Measurements from ENCODE around the gene OBP2B.

OBP2B gene

DNA sequence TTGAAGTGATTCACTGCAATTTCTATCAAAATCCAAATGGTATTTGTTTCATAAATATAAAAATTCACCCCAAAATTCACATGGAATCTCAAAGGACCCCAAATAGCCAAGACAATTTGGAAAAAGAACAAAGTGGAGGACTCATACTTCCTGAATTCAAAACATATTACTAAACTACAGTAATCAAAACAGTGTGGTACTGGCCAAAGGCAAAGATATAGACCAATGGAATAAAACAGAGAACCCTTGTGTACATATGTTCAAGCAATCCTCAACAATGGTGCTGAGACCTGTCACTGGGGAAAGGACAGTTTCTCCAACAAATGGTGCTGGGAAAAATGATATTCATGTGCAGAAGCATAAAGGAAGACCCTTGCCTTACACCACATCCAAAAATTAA, 14.0 kb downstream of the OBP2B start:
- Histone ChIP-seq H3K27me3 (ENCODE audit: control insufficient read depth, insufficient read depth, low read length) (no peaks in the 10 kb centered on the region; the same call in 1 of the 2 replicates), H3K27ac (ENCODE audit: low read depth, low read length) (no peak overlapping the region), H3K36me3 (ENCODE audit: control insufficient read depth, insufficient read depth, low read length) (no peaks in the 10 kb centered on the region), H3K9ac (ENCODE audit: low read depth, low read length) (no peak overlapping the region), H3K9me3 (ENCODE audit: control insufficient read depth, insufficient read depth, low read length) (no peaks in the 10 kb centered on the region), H3K4me1 (ENCODE audit: control insufficient read depth, insufficient read depth, low read length) (no peaks in the 10 kb centered on the region), H3K4me3 (ENCODE audit: low read depth, low read length) (no peak overlapping the region)

DNA sequence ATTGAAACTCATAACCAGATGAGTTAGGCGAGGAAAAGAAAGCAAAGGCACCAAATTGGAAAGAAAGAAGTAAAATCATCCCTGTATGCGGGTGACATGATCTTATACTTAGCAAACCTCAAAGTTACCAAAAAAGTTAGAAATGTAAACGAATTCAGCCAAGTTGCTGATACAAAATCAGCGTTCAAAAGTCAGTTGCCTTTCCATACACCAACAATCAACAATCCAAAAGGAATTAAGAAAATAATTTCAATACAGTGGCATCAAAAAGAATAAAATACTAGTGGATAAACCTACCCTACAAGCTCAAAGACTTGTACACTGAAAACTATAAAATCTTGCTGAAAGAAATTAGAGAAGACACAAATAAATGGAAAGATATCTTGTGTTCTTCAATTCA, 14.5 kb downstream of the OBP2B start:
- Histone ChIP-seq H3K27me3 (ENCODE audit: control insufficient read depth, insufficient read depth, low read length) (no peaks in the 10 kb centered on the region; the same call in 1 of the 2 replicates), H3K9me3 (ENCODE audit: control insufficient read depth, insufficient read depth, low read length) (no peaks in the 10 kb centered on the region), H3K4me1 (ENCODE audit: control insufficient read depth, insufficient read depth, low read length) (no peaks in the 10 kb centered on the region)

DNA sequence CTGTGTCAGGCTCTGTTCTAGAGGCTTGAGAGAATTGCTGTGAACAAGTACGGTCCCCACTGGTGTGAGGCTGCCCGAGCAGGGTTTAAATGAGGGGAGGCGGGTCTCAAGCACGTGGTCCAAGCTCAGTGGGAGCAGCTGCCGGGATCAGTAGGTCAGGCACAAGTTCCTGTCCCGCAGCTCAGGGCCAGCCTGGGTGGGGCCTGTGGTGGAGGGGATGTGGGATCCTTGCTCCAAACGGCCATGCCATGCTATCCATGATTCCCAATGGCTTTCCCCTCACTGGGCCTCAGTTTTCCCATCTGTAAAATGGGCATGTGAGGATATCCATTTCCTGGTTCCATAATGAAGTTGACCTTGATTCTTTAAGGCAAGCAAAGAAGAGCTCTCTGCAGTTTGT, 17.1 kb downstream of the OBP2B start:
- no peaks in the 10 kb centered on the region for H3K4me1 ChIP-seq (ENCODE audit: control insufficient read depth, insufficient read depth, low read length)
- no peak overlapping the region for H3K4me3 ChIP-seq (ENCODE audit: low read depth, low read length)
- no peaks in the 10 kb centered on the region for H3K9me3 ChIP-seq (ENCODE audit: control insufficient read depth, insufficient read depth, low read length)
- H3K36me3 ChIP-seq (ENCODE audit: control insufficient read depth, insufficient read depth, low read length): no peaks in the 10 kb centered on the region
- H3K9ac ChIP-seq (ENCODE audit: low read depth, low read length): no peak overlapping the region
- no peak overlapping the region for H3K27ac ChIP-seq (ENCODE audit: low read depth, low read length)
- H3K27me3 ChIP-seq (ENCODE audit: control insufficient read depth, insufficient read depth, low read length): peaks cover 8% of the 10 kb centered on the region

More for the DNA sequence above, 14.5 kb downstream of the OBP2B start:
- no peaks in the 10 kb centered on the region for H3K36me3 ChIP-seq (ENCODE audit: control insufficient read depth, insufficient read depth, low read length)
- H3K4me3 ChIP-seq (ENCODE audit: low read depth, low read length): no peak overlapping the region
- no peak overlapping the region for H3K9ac ChIP-seq (ENCODE audit: low read depth, low read length)
- H3K27ac ChIP-seq (ENCODE audit: low read depth, low read length): no peak overlapping the region

DNA sequence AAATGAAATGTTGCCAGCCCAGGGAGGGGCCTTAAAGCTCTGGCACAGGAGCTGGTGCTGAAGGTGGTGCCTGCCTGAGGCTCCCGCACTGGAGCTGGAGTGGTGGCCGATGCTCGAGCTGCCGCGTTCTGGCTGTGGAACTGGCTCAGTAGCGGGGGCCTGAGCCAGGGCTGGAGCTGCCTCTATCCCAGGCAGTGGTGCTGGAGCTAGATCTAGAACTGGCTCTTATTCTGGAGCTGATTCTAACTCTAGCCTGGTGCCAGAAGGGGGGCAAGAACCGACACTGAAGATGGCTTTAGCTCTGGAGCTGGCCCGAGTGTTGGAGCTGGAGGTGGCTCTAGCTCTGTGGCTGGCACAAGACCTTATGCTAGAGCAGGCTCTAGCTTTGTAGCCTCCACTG, 19.2 kb downstream of the OBP2B start:
- peaks cover 13% of the 10 kb centered on the region for H3K27me3 ChIP-seq (ENCODE audit: control insufficient read depth, insufficient read depth, low read length)
- H3K27ac ChIP-seq (ENCODE audit: low read depth, low read length): no peak overlapping the region

DNA sequence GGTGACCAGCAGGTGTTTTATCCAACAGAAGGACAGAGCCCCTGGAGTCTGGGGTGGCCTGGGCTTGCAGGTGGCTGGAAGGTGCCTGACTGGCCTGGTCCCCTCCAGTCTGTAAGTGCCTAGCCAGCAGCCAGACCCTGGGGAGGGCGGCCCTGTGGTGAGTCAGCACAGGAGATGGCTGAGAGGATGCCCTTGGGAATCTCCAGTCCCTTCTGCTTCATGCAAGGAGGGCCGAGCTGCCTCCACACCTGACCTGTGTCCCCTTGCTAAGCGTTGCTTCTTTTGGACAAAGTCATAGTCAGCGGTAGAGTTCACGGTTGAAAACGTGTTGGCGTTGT, 20.2 kb downstream of the OBP2B start:
- Histone ChIP-seq H3K4me3 (ENCODE audit: low read depth, low read length) (no peak overlapping the region), H3K4me1 (ENCODE audit: control insufficient read depth, insufficient read depth, low read length) (no peaks in the 10 kb centered on the region), H3K36me3 (ENCODE audit: control insufficient read depth, insufficient read depth, low read length) (no peaks in the 10 kb centered on the region), H3K27me3 (ENCODE audit: control insufficient read depth, insufficient read depth, low read length) (peaks cover 13% of the 10 kb centered on the region), H3K27ac (ENCODE audit: low read depth, low read length) (no peak overlapping the region), H3K9me3 (ENCODE audit: control insufficient read depth, insufficient read depth, low read length) (no peaks in the 10 kb centered on the region), H3K9ac (ENCODE audit: low read depth, low read length) (no peak overlapping the region)

More for the DNA sequence above, 19.2 kb downstream of the OBP2B start:
- no peaks in the 10 kb centered on the region for H3K36me3 ChIP-seq (ENCODE audit: control insufficient read depth, insufficient read depth, low read length)
- H3K4me3 ChIP-seq (ENCODE audit: low read depth, low read length): no peak overlapping the region
- H3K9me3 ChIP-seq (ENCODE audit: control insufficient read depth, insufficient read depth, low read length): no peaks in the 10 kb centered on the region
- H3K9ac ChIP-seq (ENCODE audit: low read depth, low read length): no peak overlapping the region
- H3K4me1 ChIP-seq (ENCODE audit: control insufficient read depth, insufficient read depth, low read length): no peaks in the 10 kb centered on the region

DNA sequence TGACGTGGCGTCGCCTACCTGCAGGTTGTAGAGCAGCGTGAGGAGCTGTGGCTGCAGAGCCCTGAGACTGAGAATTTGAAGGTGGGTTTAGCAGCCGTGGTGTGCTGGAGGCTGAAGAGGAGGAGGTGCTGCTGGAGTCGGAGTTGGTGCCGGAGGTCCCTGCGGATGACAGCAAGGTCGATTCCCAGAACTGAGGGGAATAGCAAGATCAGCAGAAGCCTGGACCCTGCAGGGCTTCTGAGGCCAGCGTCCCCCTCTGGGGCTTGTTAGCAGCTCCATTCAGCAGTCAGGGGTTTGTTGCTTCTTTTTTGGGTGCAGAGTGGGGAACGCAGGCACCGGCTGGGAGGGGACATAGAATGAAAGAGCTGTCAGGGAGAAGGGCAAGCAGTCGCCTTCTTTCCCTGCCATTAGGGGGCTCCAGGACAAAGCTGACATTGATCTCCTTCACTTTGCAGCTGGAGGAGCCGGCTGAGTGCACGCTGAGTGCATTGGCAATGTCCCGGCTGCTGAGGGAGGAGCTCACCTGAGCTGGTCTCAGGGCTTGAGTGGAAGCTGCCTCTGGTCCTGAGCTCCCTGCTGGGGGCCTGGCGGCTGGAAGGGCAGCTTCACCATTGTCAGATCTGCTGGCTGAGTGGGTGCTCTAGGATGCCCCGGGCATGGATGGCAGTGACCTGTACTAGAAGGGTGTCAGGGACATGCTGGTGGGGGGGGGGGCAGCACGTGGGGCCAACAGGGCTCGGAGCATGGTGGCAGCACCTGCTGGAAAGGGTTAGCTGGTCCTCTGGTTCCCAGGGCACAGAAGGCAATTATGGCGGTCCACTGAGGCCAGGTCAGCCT, 20.8 kb downstream of the OBP2B start:
- Histone ChIP-seq H3K36me3 (ENCODE audit: control insufficient read depth, insufficient read depth, low read length) (no peaks in the 10 kb centered on the region), H3K9ac (ENCODE audit: low read depth, low read length) (no peak overlapping the region), H3K9me3 (ENCODE audit: control insufficient read depth, insufficient read depth, low read length) (no peaks in the 10 kb centered on the region), H3K27me3 (ENCODE audit: control insufficient read depth, insufficient read depth, low read length) (peaks cover 13% of the 10 kb centered on the region), H3K4me3 (ENCODE audit: low read depth, low read length) (no peak overlapping the region), H3K27ac (ENCODE audit: low read depth, low read length) (no peak overlapping the region), H3K4me1 (ENCODE audit: control insufficient read depth, insufficient read depth, low read length) (no peaks in the 10 kb centered on the region)

DNA sequence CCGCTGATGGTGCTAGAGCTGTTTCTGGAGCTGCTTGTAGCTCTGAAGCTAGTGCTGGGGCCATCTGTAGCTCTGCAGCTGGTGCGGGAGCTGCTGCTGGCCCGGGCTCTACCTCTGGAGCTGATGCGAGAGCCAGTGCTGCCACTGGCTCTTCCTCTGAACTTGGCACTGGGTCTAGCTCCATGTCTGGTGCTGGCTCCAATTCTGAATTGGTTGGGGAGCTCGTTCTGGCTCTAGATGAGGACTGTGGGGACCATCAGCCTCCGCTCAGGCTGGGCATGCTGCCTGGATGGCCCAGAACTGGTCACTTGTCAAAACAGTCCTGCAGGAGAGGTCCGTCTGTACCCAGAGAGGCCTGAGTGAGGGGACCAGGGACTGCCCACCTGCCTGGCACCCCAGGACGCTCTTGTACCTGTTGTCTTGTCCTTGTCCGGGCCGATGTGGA, 21.5 kb downstream of the OBP2B start:
- Histone ChIP-seq H3K4me3 (ENCODE audit: low read depth, low read length) (no peak overlapping the region), H3K9me3 (ENCODE audit: control insufficient read depth, insufficient read depth, low read length) (no peaks in the 10 kb centered on the region), H3K27ac (ENCODE audit: low read depth, low read length) (no peak overlapping the region), H3K4me1 (ENCODE audit: control insufficient read depth, insufficient read depth, low read length) (no peaks in the 10 kb centered on the region), H3K36me3 (ENCODE audit: control insufficient read depth, insufficient read depth, low read length) (no peaks in the 10 kb centered on the region), H3K27me3 (ENCODE audit: control insufficient read depth, insufficient read depth, low read length) (peaks cover 13% of the 10 kb centered on the region), H3K9ac (ENCODE audit: low read depth, low read length) (no peak overlapping the region)

DNA sequence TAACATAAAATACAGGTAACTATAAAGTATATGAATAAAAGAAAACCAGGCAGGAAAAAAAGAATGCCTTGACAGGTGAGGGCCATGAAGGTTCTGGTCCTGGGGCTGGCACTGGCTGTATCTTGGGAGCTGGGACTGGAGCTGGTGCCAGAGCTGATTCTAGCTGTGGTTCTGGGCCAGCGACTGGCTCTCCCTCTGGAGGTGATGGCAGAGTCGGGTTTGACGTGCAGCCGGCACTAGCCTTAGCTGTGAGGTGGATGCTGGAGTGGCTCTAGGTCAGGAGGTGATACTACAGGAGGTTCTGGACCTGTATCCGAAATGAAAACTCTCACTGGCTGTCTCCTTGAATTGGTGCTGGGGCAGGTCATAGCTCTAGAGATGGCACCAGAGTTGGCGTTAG, 22.3 kb downstream of the OBP2B start:
- Histone ChIP-seq H3K4me1 (ENCODE audit: control insufficient read depth, insufficient read depth, low read length) (no peaks in the 10 kb centered on the region), H3K9ac (ENCODE audit: low read depth, low read length) (no peak overlapping the region), H3K27ac (ENCODE audit: low read depth, low read length) (no peak overlapping the region), H3K36me3 (ENCODE audit: control insufficient read depth, insufficient read depth, low read length) (no peaks in the 10 kb centered on the region), H3K27me3 (ENCODE audit: control insufficient read depth, insufficient read depth, low read length) (peaks cover 13% of the 10 kb centered on the region), H3K9me3 (ENCODE audit: control insufficient read depth, insufficient read depth, low read length) (no peaks in the 10 kb centered on the region), H3K4me3 (ENCODE audit: low read depth, low read length) (no peak overlapping the region)

DNA sequence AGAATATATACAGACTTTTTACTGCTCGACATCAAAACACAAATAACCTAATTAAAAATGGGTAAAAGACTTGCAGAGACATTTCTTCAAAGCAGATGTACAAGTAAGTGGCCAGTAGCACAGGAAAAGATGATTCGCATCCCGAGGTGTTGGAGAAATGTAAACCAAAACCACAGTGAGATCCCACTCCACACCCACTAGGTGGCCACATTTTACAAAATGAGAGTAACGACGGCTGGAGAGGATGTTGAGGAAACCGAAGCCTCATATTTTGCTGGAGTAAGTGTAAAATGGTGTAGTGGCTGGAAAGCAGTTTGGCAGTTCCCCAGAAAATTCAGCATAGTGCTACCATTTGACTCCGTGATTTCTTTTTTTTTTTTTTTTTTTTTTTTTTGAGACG, 24.1 kb downstream of the OBP2B start:
- Histone ChIP-seq H3K9me3 (ENCODE audit: control insufficient read depth, insufficient read depth, low read length) (no peaks in the 10 kb centered on the region), H3K4me3 (ENCODE audit: low read depth, low read length) (no peak overlapping the region), H3K27me3 (ENCODE audit: control insufficient read depth, insufficient read depth, low read length) (peaks cover 13% of the 10 kb centered on the region), H3K9ac (ENCODE audit: low read depth, low read length) (no peak overlapping the region), H3K4me1 (ENCODE audit: control insufficient read depth, insufficient read depth, low read length) (no peaks in the 10 kb centered on the region), H3K36me3 (ENCODE audit: control insufficient read depth, insufficient read depth, low read length) (no peaks in the 10 kb centered on the region), H3K27ac (ENCODE audit: low read depth, low read length) (no peak overlapping the region)

DNA sequence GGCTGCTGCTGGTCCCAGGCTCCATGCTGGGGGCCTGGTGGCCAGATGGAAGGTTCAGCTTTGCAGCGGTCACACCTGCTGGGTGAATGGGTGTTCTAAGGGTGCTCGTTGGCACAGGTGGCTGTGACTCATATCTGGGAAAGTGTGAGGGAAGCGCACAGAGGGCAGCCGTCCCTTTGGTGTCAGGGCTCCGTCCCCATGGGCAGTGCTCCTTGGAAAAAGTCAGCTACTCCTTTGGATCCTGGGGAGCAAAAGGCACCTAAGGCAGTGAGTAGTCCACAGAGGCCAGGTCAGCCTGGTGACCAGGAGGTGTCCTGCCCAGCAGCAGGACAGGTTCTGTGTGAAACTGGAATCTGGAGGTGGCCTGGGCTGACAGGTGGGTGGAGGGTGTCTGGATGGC, 26.9 kb downstream of the OBP2B start:
- H3K4me3 ChIP-seq (ENCODE audit: low read depth, low read length): no peak overlapping the region
- no peaks in the 10 kb centered on the region for H3K9me3 ChIP-seq (ENCODE audit: control insufficient read depth, insufficient read depth, low read length)
- H3K36me3 ChIP-seq (ENCODE audit: control insufficient read depth, insufficient read depth, low read length): no peaks in the 10 kb centered on the region
- no peaks in the 10 kb centered on the region for H3K4me1 ChIP-seq (ENCODE audit: control insufficient read depth, insufficient read depth, low read length)
- H3K27me3 ChIP-seq (ENCODE audit: control insufficient read depth, insufficient read depth, low read length): peaks cover 6% of the 10 kb centered on the region
- H3K9ac ChIP-seq (ENCODE audit: low read depth, low read length): no peak overlapping the region
- no peak overlapping the region for H3K27ac ChIP-seq (ENCODE audit: low read depth, low read length)

DNA sequence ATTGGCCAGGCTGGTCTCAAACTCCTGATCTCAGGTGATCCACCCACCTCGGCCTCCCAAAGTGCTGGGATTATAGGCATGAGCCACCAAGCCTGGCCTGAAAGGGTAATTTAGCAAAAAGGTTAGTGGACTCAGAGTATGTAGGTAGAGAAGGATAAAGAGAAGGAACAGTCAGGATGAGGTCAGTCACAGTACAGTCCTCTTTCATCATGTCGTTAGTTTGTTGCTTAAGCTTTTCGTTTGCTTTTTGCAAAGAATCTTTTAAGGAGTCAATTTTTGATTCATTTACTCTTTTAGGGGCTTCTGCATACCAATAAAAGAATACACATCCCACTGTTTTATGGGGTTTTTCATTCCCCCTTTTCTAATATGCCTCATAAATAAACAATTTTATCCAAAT, 27.5 kb downstream of the OBP2B start:
- Histone ChIP-seq H3K36me3 (ENCODE audit: control insufficient read depth, insufficient read depth, low read length) (no peaks in the 10 kb centered on the region), H3K27me3 (ENCODE audit: control insufficient read depth, insufficient read depth, low read length) (no peaks in the 10 kb centered on the region; the same call in 1 of the 2 replicates), H3K27ac (ENCODE audit: low read depth, low read length) (no peak overlapping the region), H3K9me3 (ENCODE audit: control insufficient read depth, insufficient read depth, low read length) (no peaks in the 10 kb centered on the region), H3K4me1 (ENCODE audit: control insufficient read depth, insufficient read depth, low read length) (no peaks in the 10 kb centered on the region), H3K9ac (ENCODE audit: low read depth, low read length) (no peak overlapping the region), H3K4me3 (ENCODE audit: low read depth, low read length) (no peak overlapping the region)
